Hepatocyte (in vitro differentiated cells): Measurements from ENCODE around the gene MDC1. TPM values are rescaled to one million over a fixed set of nuclear protein-coding genes. Genes with fewer than 3 reads are reported as not detected.
A peak's percentile ranks its signal among the peaks of the same experiment; 100 is the strongest.

Source experiments
- DNase-seq: peaks from one replicate; pipeline ENCODE4 v3.0.0-alpha.2; 2016; ENCODE audit warnings: low spot score
- H2AFZ ChIP-seq: fragments of 200-600 bp; sonication (generic); 2 replicates; pipeline ENCODE4 v1.6.0; 2016; ENCODE audit warnings: antibody characterized with exemption, mild to moderate bottlenecking
- H3K27ac ChIP-seq: fragments of 200-600 bp; sonication (generic); 2 replicates; pipeline ENCODE4 v1.5.1; 2016; ENCODE audit warnings: mild to moderate bottlenecking
- H3K27me3 ChIP-seq: fragments of 200-600 bp; sonication (generic); 2 replicates; pipeline ENCODE4 v1.6.1; 2016
- H3K36me3 ChIP-seq: fragments of 200-600 bp; sonication (generic); replicated peaks from 2 replicates; pipeline ENCODE4 v1.5.1; 2016; ENCODE audit warnings: low read depth; ENCODE audit not compliant: insufficient read depth
- H3K4me1 ChIP-seq: fragments of 200-600 bp; sonication (generic); 2 replicates; pipeline ENCODE4 v1.5.1; 2016; ENCODE audit warnings: mild to moderate bottlenecking, moderate library complexity; ENCODE audit not compliant: insufficient read depth
- H3K4me2 ChIP-seq: fragments of 200-600 bp; sonication (generic); 2 replicates; pipeline ENCODE4 v1.6.0; 2016
- H3K4me3 ChIP-seq: fragments of 200-600 bp; sonication (generic); 2 replicates; pipeline ENCODE4 v1.5.1; 2016; ENCODE audit warnings: mild to moderate bottlenecking
- H3K79me2 ChIP-seq: fragments of 200-600 bp; sonication (generic); 2 replicates; pipeline ENCODE4 v1.6.0; 2017; ENCODE audit warnings: mild to moderate bottlenecking
- H3K9me2 ChIP-seq: fragments of 200-600 bp; sonication (generic); replicated peaks from 2 replicates; pipeline ENCODE4 v1.6.0; 2017; ENCODE audit warnings: mild to moderate bottlenecking; ENCODE audit not compliant: insufficient read depth
- H3K9me3 ChIP-seq: fragments of 200-600 bp; sonication (generic); 2 replicates; pipeline ENCODE4 v1.5.1; 2016; ENCODE audit warnings: low read depth, mild to moderate bottlenecking
- H4K20me1 ChIP-seq: fragments of 200-600 bp; sonication (generic); 2 replicates; pipeline ENCODE4 v1.6.0; 2016; ENCODE audit warnings: mild to moderate bottlenecking; ENCODE audit not compliant: insufficient read depth, poor library complexity, severe bottlenecking
- CTCF ChIP-seq: fragments of 200-600 bp; sonication (generic); IDR thresholded peaks from 2 replicates; pipeline ENCODE4 v1.5.1; 2016; ENCODE audit warnings: antibody characterized with exemption, mild to moderate bottlenecking; ENCODE audit not compliant: poor library complexity
- EZH2 ChIP-seq: fragments of 200-600 bp; sonication (generic); IDR thresholded peaks from 2 replicates; pipeline ENCODE4 v1.6.1; 2016; ENCODE audit warnings: antibody characterized with exemption, mild to moderate bottlenecking, borderline replicate concordance
- EZH2phosphoT487 ChIP-seq: fragments of 200-600 bp; sonication (generic); IDR thresholded peaks from one replicate; pipeline ENCODE4 v1.6.1; 2018; ENCODE audit warnings: antibody characterized with exemption, mild to moderate bottlenecking, low read depth, moderate library complexity; ENCODE audit not compliant: unreplicated experiment, severe bottlenecking
- WGBS: methylation state at CpG from one replicate; pipeline ENCODE4 v1.1.6; 2016; ENCODE audit warnings: low lambda C conversion rate; ENCODE audit errors: missing lambda C conversion rate; 5-methylcytosine and 5-hydroxymethylcytosine counted together
- polyA plus RNA-seq: library from polyadenylated mRNA; unstranded; fragments of >200 nt; fragmentation: Nextera tagmentation; extraction: Ambion mirVana; gene quantifications from 2 replicates; pipeline ENCODE4 v1.2.1, GENCODE V29; 2016
- total RNA-seq: library from RNA; depleted of rRNA; stranded (reverse); fragments of >200 nt; gene quantifications from 2 replicates; pipeline ENCODE4 v1.2.3, GENCODE V29; 2014

Gene MDC1
- total and polyA plus RNA-seq, 2 experiments from 2014 or later = 8.7 to 9.9 TPM

- peaks cover 68% of the 10 kb centered on the region for H3K79me2 ChIP-seq
- H4K20me1 ChIP-seq = peaks cover 4% of the 10 kb centered on the region
- TF ChIP-seq EZH2phosphoT487 (no peak), EZH2 (no peak), CTCF (no peak)
- peak within 1 kb of the TSS; percentile 86 for H2AFZ ChIP-seq
- no peaks in the 10 kb centered on the region for H3K9me2 ChIP-seq
- no peaks in the 10 kb centered on the region for H3K9me3 ChIP-seq
- peak within 1 kb of the TSS; percentile 93 for H3K4me2 ChIP-seq
- H3K4me3 ChIP-seq = peak within 1 kb of the TSS; percentile 94
- no peaks in the 10 kb centered on the region for H3K27me3 ChIP-seq
- H3K4me1 ChIP-seq = peaks cover 46% of the 10 kb centered on the region
- 10% methylated on average over 13 of the region's 41 CpGs for WGBS
- DNase-seq = peak; percentile 83
- no peaks in the 10 kb centered on the region for H3K36me3 ChIP-seq
- H3K27ac ChIP-seq = peak within 1 kb of the TSS; percentile 98
These were observed 30.8 kb downstream of the MDC1 start, which contains the start of gene PPP1R18 for GRCh38 chr6:30686009-30686907. Gene PPP1R18 (minus strand): TSS chr6:30686645. CDS start chr6:30686018, 627 bp downstream.

GRCh38 chr6:30685157-30686008, 31.7 kb downstream of the MDC1 start:
- 70% methylated on average over 29 of the region's 29 CpGs for WGBS
- no peaks in the 10 kb centered on the region for H3K27me3 ChIP-seq
- no peak overlapping the region for H3K4me3 ChIP-seq
- no peaks in the 10 kb centered on the region for H3K9me2 ChIP-seq
- peak overlapping the region; percentile 93 for H3K4me2 ChIP-seq
- H2AFZ ChIP-seq = no peak overlapping the region
- H3K27ac ChIP-seq = peak overlapping the region; percentile 98
- H3K4me1 ChIP-seq = peaks cover 46% of the 10 kb centered on the region
- no peaks in the 10 kb centered on the region for H3K36me3 ChIP-seq
- peaks cover 72% of the 10 kb centered on the region for H3K79me2 ChIP-seq
- TF ChIP-seq CTCF (no peak), EZH2phosphoT487 (no peak), EZH2 (no peak)
- peaks cover 4% of the 10 kb centered on the region for H4K20me1 ChIP-seq
- DNase-seq = no peak
- no peaks in the 10 kb centered on the region for H3K9me3 ChIP-seq

GRCh38 chr6:30684386-30685156, 32.5 kb downstream of the MDC1 start:
- H3K4me1 ChIP-seq = peaks cover 46% of the 10 kb centered on the region
- H3K27ac ChIP-seq = peak overlapping the region; percentile 98
- WGBS = 87% methylated on average over 13 of the region's 21 CpGs
- no peaks in the 10 kb centered on the region for H3K9me3 ChIP-seq
- no peak overlapping the region for H3K4me3 ChIP-seq
- no peaks in the 10 kb centered on the region for H3K36me3 ChIP-seq
- no peaks in the 10 kb centered on the region for H3K9me2 ChIP-seq
- peak overlapping the region; percentile 93 for H3K4me2 ChIP-seq
- DNase-seq = no peak
- peaks cover 4% of the 10 kb centered on the region for H4K20me1 ChIP-seq
- no peak for TF ChIP-seq EZH2phosphoT487
- no peak for TF ChIP-seq EZH2
- TF ChIP-seq CTCF = no peak
- H3K79me2 ChIP-seq = peaks cover 72% of the 10 kb centered on the region
- no peak overlapping the region for H2AFZ ChIP-seq
- no peaks in the 10 kb centered on the region for H3K27me3 ChIP-seq
